Panc1 (cell line): ENCODE measurements around the gene HEMK1.

ENCODE experiments used
- CTCF ChIP-seq: fragments of 450-650 bp; IDR thresholded peaks from 2 replicates; pipeline ENCODE4 v1.5.1; 2017; ENCODE audit warnings: mild to moderate bottlenecking
- REST ChIP-seq, 2 experiments: IDR thresholded peaks; 2 replicates each; pipeline ENCODE4 v1.6.1; 2011 to 2012; ENCODE audit warnings: low read depth in 2 of 2, control low read depth in 1 of 2, low read length in 1 of 2, mild to moderate bottlenecking in 1 of 2, moderate library complexity in 1 of 2; ENCODE audit not compliant: insufficient read depth in 1 of 2
- TCF7L2 ChIP-seq: IDR thresholded peaks from 2 replicates; pipeline ENCODE4 v1.6.1; 2011; ENCODE audit warnings: mild to moderate bottlenecking, low read depth, low read length, inconsistent platforms

DNA sequence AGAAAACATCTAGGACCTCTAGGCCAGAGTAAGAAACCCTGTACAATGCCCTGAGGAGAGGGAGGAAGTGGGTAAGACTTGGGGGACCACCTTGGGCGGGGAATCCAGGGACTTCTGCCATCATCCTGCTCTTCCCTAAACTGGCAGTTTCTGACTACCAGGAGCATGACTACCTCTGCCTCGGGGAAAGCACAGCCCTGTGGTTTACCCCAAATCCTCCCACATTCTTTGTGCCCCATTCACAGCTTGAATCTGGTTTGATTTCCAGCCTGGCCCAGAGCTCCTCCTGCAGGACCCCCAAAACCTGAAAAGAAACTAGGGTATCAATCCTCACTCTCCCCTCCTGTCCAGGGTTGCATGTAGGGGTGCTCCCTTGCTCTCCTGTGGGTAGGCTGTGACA lies 6.5 kb upstream of the HEMK1 start:
- no peak for TF ChIP-seq REST (IDR thresholded peaks at IDR 0.05; ENCODE audit: insufficient read depth in 1 of 2, low read depth in 2 of 2, low read length in 1 of 2)
- TF ChIP-seq TCF7L2, result no peak
- TF ChIP-seq CTCF, result no peak
